Endodermal cell (in vitro differentiated cells): Measurements from ENCODE around the gene COQ8B. TPM values are rescaled to one million over a fixed set of nuclear protein-coding genes. Genes with fewer than 3 reads are reported as not detected.

Experiments used
- DNase-seq: peaks from one replicate; pipeline ENCODE4 v3.0.0-alpha.2; 2017
- H3K27ac ChIP-seq: 2 replicates; pipeline ENCODE4 v1.5.1; 2013; ENCODE audit warnings: mild to moderate bottlenecking, low read depth, low read length, moderate library complexity
- H3K27me3 ChIP-seq: 2 replicates; pipeline ENCODE4 v1.6.1; 2013; ENCODE audit warnings: mild to moderate bottlenecking, low read length, moderate library complexity; ENCODE audit not compliant: insufficient read depth, control insufficient read depth, poor library complexity, severe bottlenecking
- H3K36me3 ChIP-seq: 2 replicates; pipeline ENCODE4 v1.7.0; 2013; ENCODE audit warnings: mild to moderate bottlenecking, low read length, moderate library complexity; ENCODE audit not compliant: control insufficient read depth, insufficient read depth
- H3K4me1 ChIP-seq: one replicate; pipeline ENCODE4 v1.7.0; 2013; ENCODE audit warnings: low read length; ENCODE audit not compliant: control insufficient read depth, insufficient read depth
- H3K4me3 ChIP-seq: 2 replicates; pipeline ENCODE4 v1.5.1; 2013; ENCODE audit warnings: mild to moderate bottlenecking, low read length, moderate library complexity
- H3K9ac ChIP-seq: 2 replicates; pipeline ENCODE4 v1.6.1; 2013; ENCODE audit warnings: mild to moderate bottlenecking, low read length, moderate library complexity; ENCODE audit not compliant: poor library complexity, severe bottlenecking; ENCODE audit errors: extremely low read depth
- H3K9me3 ChIP-seq: 2 replicates; pipeline ENCODE4 v1.6.1; 2013; ENCODE audit warnings: mild to moderate bottlenecking, low read length, moderate library complexity; ENCODE audit not compliant: control insufficient read depth
- H3K27ac Mint-ChIP-seq: 2 replicates; pipeline ENCODE4 v1.8.0; 2020; ENCODE audit warnings: mixed read lengths
- H3K27me3 Mint-ChIP-seq: 2 replicates; pipeline ENCODE4 v1.8.0; 2021; ENCODE audit warnings: mild to moderate bottlenecking, mixed read lengths; ENCODE audit not compliant: insufficient read depth
- H3K36me3 Mint-ChIP-seq: 2 replicates; pipeline ENCODE4 v1.8.0; 2020; ENCODE audit warnings: low read depth, mixed read lengths
- H3K4me1 Mint-ChIP-seq: 2 replicates; pipeline ENCODE4 v1.8.0; 2020; ENCODE audit warnings: mixed read lengths
- H3K4me3 Mint-ChIP-seq: 2 replicates; pipeline ENCODE4 v1.8.0; 2020; ENCODE audit warnings: mild to moderate bottlenecking, moderate library complexity, mixed read lengths
- H3K9me3 Mint-ChIP-seq: 2 replicates; pipeline ENCODE4 v1.8.0; 2020; ENCODE audit warnings: mild to moderate bottlenecking, mixed read lengths
- WGBS, 2 experiments: methylation state at CpG; one replicate each; pipeline versions ENCODE4 v1.1.5 to v1.1.7; 2013; ENCODE audit warnings: missing lambda C conversion rate in 2 of 2, mixed read lengths in 1 of 2; ENCODE audit not compliant: insufficient coverage in 1 of 2, insufficient read length in 1 of 2; 5-methylcytosine and 5-hydroxymethylcytosine counted together
- total RNA-seq, 2 donors: library from RNA; stranded (reverse); fragmentation: NEBNext Ultra II Directional in 1 of 2; extraction: Animal tissue kit (Norgen Biotek cat#: 25700) in 1 of 2; gene quantifications; 2 replicates in 1 of 2; 3 replicates in 1 of 2; pipeline ENCODE4 v1.2.1, GENCODE V29; 2021
- TF ChIP-seq, protein P1 (sequence below): fragments of 200-600 bp; sonication (generic); conservative IDR thresholded peaks from 2 replicates; pipeline ENCODE4 v1.5.0; 2021; ENCODE audit warnings: antibody characterized with exemption, mild to moderate bottlenecking

Gene COQ8B
- total RNA-seq, 2 donors from 2014 or later, result 45.6 to 49.8 TPM

DNA sequence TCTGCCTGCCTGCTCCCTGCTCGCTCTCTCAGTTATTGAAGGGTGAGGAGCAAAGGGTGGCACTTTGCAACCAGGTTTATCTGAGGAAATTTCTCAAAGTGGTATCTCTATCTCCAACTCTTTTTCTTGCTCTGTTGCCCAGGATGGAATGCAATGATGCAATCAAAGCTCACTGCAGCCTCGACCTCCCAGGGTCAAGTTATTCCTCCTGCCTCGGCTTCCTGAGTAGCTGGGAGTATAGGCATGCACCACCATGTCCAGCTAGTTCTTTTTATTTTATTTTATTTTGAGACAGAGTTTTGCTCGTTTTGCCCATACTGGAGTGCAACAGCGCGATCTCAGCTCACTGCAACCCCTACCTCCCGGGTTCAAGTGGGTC, 28.7 kb upstream of the COQ8B start:
- H3K9ac ChIP-seq, result no peak overlapping the region
- peaks cover 11% of the 10 kb centered on the region for H3K4me1 Mint-ChIP-seq
- H3K9me3 ChIP-seq, result no peaks in the 10 kb centered on the region
- no peak for DNase-seq
- no peaks in the 10 kb centered on the region for H3K9me3 Mint-ChIP-seq
- no peak overlapping the region for H3K4me3 ChIP-seq
- H3K36me3 ChIP-seq, result no peaks in the 10 kb centered on the region
- TF ChIP-seq, protein P1, sequence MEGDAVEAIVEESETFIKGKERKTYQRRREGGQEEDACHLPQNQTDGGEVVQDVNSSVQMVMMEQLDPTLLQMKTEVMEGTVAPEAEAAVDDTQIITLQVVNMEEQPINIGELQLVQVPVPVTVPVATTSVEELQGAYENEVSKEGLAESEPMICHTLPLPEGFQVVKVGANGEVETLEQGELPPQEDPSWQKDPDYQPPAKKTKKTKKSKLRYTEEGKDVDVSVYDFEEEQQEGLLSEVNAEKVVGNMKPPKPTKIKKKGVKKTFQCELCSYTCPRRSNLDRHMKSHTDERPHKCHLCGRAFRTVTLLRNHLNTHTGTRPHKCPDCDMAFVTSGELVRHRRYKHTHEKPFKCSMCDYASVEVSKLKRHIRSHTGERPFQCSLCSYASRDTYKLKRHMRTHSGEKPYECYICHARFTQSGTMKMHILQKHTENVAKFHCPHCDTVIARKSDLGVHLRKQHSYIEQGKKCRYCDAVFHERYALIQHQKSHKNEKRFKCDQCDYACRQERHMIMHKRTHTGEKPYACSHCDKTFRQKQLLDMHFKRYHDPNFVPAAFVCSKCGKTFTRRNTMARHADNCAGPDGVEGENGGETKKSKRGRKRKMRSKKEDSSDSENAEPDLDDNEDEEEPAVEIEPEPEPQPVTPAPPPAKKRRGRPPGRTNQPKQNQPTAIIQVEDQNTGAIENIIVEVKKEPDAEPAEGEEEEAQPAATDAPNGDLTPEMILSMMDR, result no peak
- H3K27ac Mint-ChIP-seq, result no peak overlapping the region
- no peak overlapping the region for H3K27ac ChIP-seq
- H3K4me3 Mint-ChIP-seq, result no peak overlapping the region
- peaks cover 9% of the 10 kb centered on the region for H3K4me1 ChIP-seq
- WGBS, 2 experiments, result 85 to 87% methylated on average over 6 to 7 of the region's 7 CpGs
- H3K27me3 ChIP-seq, result no peaks in the 10 kb centered on the region
- peaks cover 7% of the 10 kb centered on the region for H3K36me3 Mint-ChIP-seq
- no peaks in the 10 kb centered on the region for H3K27me3 Mint-ChIP-seq

DNA sequence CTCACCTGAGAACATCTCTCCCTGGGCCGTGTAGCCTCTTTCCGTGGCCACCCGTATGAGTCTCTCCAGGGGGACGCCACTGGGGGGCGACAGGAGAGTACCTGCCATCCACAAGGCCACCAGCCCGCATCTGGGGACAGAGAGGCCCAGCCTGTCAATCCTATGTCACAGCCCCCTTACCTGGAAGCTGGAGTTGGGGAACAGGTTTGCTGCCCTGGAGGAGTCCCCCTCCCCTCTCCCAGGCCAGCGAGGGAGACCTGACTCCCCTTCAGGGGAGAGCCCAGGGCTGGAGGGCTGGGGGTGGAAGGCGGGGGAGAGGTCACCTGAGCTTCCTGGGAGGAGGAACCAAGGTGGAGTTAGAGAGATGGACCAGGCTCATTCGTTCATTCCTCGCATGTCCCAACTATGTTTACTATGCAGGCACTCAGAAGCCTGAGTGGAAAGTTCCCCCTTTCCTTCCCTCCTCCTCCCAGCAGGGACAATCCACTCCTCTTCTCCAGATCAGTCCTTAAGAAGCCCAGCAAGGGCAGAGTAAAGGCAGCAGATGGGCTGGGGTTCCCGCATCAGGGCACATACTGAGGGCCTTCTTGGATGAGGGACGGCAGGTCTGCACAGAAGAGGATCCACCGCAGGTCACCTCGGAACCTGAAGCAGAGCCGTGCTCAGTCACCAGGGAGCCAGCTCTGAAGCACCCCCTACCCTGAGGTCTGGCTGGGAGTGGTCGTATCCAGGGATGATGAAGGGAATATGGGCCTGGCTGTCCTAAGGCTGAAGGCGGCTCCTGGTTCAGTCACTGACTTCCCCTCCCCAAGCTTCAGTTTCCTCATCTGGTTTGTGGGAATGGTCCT, 28.1 kb upstream of the COQ8B start:
- peak overlapping the region; percentile 74 for H3K27ac Mint-ChIP-seq
- Histone ChIP-seq H3K4me3 (no peak overlapping the region), H3K4me1 (peaks cover 8% of the 10 kb centered on the region), H3K36me3 (peaks cover 2% of the 10 kb centered on the region), H3K9ac (no peak overlapping the region), H3K9me3 (no peaks in the 10 kb centered on the region), H3K27me3 (no peaks in the 10 kb centered on the region), H3K27ac (peak overlapping the region; percentile 49)
- TF ChIP-seq, protein P1, result peak; percentile 64
- no peak overlapping the region for H3K4me3 Mint-ChIP-seq
- peaks cover 8% of the 10 kb centered on the region for H3K4me1 Mint-ChIP-seq
- H3K36me3 Mint-ChIP-seq, result peaks cover 7% of the 10 kb centered on the region
- 78 to 85% methylated on average over 13 to 17 of the region's 17 CpGs for WGBS, 2 experiments
- H3K9me3 Mint-ChIP-seq, result no peaks in the 10 kb centered on the region
- peak; percentile 87 for DNase-seq
- no peaks in the 10 kb centered on the region for H3K27me3 Mint-ChIP-seq

DNA sequence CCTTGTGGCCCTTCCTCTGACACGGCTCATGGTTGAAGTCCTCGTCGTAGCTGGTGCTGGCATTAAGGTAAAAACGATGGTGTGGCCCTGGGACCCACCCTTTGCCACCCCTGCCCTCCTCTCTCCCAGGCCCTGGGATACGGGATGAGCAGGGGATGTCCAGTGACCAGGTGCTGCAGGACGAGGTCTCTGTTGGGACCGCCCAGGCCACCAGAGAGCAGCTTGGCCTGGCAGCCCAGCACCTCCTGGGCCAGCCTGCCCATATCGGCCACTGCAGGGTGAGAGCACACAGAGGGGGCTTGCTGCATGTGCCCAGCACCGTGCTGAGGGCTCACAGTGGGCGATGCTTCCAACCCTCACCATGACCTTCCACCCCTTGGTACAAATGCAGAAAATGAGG, 27.2 kb upstream of the COQ8B start:
- H3K9ac ChIP-seq, result no peak overlapping the region
- H3K4me1 ChIP-seq, result no peaks in the 10 kb centered on the region
- Mint-ChIP-seq H3K4me3 (no peak overlapping the region), H3K36me3 (peaks cover 13% of the 10 kb centered on the region), H3K27me3 (no peaks in the 10 kb centered on the region), H3K4me1 (peaks cover 3% of the 10 kb centered on the region), H3K9me3 (no peaks in the 10 kb centered on the region), H3K27ac (no peak overlapping the region)
- no peak overlapping the region for H3K4me3 ChIP-seq
- peaks cover 4% of the 10 kb centered on the region for H3K36me3 ChIP-seq
- no peaks in the 10 kb centered on the region for H3K27me3 ChIP-seq
- TF ChIP-seq, protein P1, result no peak
- H3K9me3 ChIP-seq, result no peaks in the 10 kb centered on the region
- H3K27ac ChIP-seq, result no peak overlapping the region
- WGBS, 2 experiments, result 97 to 100% methylated on average over 5 to 10 of the region's 10 CpGs
- no peak for DNase-seq
